Ovary (tissue), 9 donors: ENCODE results near the gene UCK2. TPM values are rescaled to one million over a fixed set of nuclear protein-coding genes. Genes with fewer than 3 reads are reported as not detected.
A peak's percentile ranks its signal among the peaks of the same experiment; 100 is the strongest.

ENCODE experiments used
- DNase-seq, 5 donors: peaks; one replicate each; pipeline ENCODE4 v3.0.0-alpha.2; 2019 to 2020
- H3K27ac ChIP-seq, 2 donors: fragments of 200-600 bp; one replicate each; pipeline versions ENCODE4 v1.5.1 to v1.8.0; 2019 to 2022
- H3K27me3 ChIP-seq: fragments of 200-600 bp; one replicate; pipeline ENCODE4 v1.8.0; 2022
- H3K36me3 ChIP-seq: fragments of 200-600 bp; sonication (generic); one replicate; pipeline ENCODE4 v1.5.1; 2019
- H3K4me1 ChIP-seq: one replicate; pipeline ENCODE4 v1.8.1; 2013; ENCODE audit warnings: mild to moderate bottlenecking, moderate library complexity; ENCODE audit not compliant: insufficient read depth
- H3K4me3 ChIP-seq: fragments of 200-600 bp; sonication (generic); one replicate; pipeline ENCODE4 v1.5.1; 2017
- H3K9me3 ChIP-seq, 2 donors: fragments of 200-600 bp in 1 of 2; sonication (generic) in 1 of 2; one replicate each; pipeline versions ENCODE4 v1.5.1 to v1.8.1; 2013 to 2019; ENCODE audit warnings: mild to moderate bottlenecking in 1 of 2, moderate library complexity in 1 of 2
- EP300 ChIP-seq: sonication (generic); formaldehyde crosslinking; IDR thresholded peaks from one replicate; pipeline ENCODE4 v1.6.1; 2017; ENCODE audit warnings: antibody characterized with exemption
- POLR2A ChIP-seq: fragments of 450-650 bp; IDR thresholded peaks from one replicate; pipeline ENCODE4 v1.6.1; 2017; ENCODE audit warnings: antibody characterized with exemption, mild to moderate bottlenecking, moderate library complexity
- WGBS, 3 donors: extraction: QIAGEN DNeasy Blood & Tissue Kit in 1 of 3; methylation state at CpG; one replicate each; pipeline versions ENCODE4 v1.1.5 to v1.1.7; 2013 to 2017; 5-methylcytosine and 5-hydroxymethylcytosine counted together
- intact Hi-C, 4 donors: fragments of 100-400 bp; cut with DNase I; formaldehyde crosslinking; loops; one replicate each; pipeline versions ENCODE4 v1.11.0 to v1.15.1; 2022 to 2023
- polyA plus RNA-seq, 2 donors: library from polyadenylated mRNA; stranded (reverse); fragments of 200-250 nt in 1 of 2; fragments of 350-450 nt in 1 of 2; fragmentation: Illumina TruSeq in 1 of 2; extraction: RNeasy Lipid Tissue Mini Kit (QIAGEN cat#74804) in 1 of 2; gene quantifications; one replicate each; pipeline ENCODE4 v1.2.3, GENCODE V29; 2013 to 2014
- total RNA-seq, 7 donors: library from RNA; depleted of rRNA in 2 of 7; stranded (reverse); fragments of >200 nt in 2 of 7; fragmentation: NEBNext Ultra II Directional in 3 of 7; extraction: Animal tissue kit (Norgen Biotek cat#: 25700) in 3 of 7; gene quantifications; one replicate each; pipeline versions ENCODE4 v1.1.0 to v1.2.4, GENCODE V29; 2016 to 2023
- TF ChIP-seq, protein P1 (sequence below), 3 donors: fragments of 450-650 bp in 2 of 3; fragments of 200-600 bp in 1 of 3; IDR thresholded peaks; one replicate each; pipeline versions ENCODE4 v1.5.1 to v1.8.0; 2016 to 2022; ENCODE audit warnings: antibody characterized with exemption in 3 of 3, mild to moderate bottlenecking in 1 of 3
- donor health status: DM: no; HTN: no; CAD: no; lungs with moderate emphysema.
- donor health status: DM: no; HTN: no; CAD: no.
- donor health status: Bipolar disorder and iron deficiency.
- donor health status: DM: yes; HTN: yes; CAD: no.
- donor health status: DM: no; HTN: no; CAD: no.
- donor health status: DM: yes; HTN: yes; CAD: no.

UCK2 gene
- total and polyA plus RNA-seq, 9 donors: 7.3 to 22.7 (median 16.4) TPM

DNA sequence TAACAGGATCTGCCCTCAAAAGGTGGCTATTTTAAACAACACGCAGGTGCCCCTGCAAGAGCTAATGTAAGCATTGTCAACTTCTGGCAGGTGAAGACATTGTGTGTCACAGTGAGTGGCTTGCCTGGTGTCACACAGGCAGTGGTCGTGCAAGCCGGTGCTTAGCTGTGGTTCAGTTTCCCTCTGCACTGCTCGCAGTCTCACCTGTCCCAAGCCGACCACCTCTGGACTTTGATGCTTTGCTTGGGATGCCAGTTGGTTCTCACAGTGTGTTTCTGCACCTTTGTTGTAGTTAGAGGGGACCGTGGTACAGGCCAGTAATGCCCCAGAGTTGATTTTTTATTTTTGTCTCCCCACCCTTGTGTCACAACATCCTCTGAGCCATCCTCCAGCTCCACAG lies 85.2 kb downstream of the UCK2 start:
- Histone ChIP-seq H3K27me3 (no peaks in the 10 kb centered on the region), H3K36me3 (no peaks in the 10 kb centered on the region), H3K9me3 (no peaks in the 10 kb centered on the region), H3K4me1 (peaks cover 12% of the 10 kb centered on the region), H3K4me3 (no peak overlapping the region), H3K27ac (no peak overlapping the region)
- TF ChIP-seq, protein P1, sequence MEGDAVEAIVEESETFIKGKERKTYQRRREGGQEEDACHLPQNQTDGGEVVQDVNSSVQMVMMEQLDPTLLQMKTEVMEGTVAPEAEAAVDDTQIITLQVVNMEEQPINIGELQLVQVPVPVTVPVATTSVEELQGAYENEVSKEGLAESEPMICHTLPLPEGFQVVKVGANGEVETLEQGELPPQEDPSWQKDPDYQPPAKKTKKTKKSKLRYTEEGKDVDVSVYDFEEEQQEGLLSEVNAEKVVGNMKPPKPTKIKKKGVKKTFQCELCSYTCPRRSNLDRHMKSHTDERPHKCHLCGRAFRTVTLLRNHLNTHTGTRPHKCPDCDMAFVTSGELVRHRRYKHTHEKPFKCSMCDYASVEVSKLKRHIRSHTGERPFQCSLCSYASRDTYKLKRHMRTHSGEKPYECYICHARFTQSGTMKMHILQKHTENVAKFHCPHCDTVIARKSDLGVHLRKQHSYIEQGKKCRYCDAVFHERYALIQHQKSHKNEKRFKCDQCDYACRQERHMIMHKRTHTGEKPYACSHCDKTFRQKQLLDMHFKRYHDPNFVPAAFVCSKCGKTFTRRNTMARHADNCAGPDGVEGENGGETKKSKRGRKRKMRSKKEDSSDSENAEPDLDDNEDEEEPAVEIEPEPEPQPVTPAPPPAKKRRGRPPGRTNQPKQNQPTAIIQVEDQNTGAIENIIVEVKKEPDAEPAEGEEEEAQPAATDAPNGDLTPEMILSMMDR (IDR thresholded peaks at IDR 0.05): no peak
- no peak for TF ChIP-seq EP300
- TF ChIP-seq POLR2A: no peak
- DNase-seq: no peak
- intact Hi-C loops: loop anchor here (5.0 to 10.0 kb wide), 7 partner anchors 85 to 518 kb away; partner anchors contain the start of genes TMCO1 (in 1 of the 4) and UCK2 (in 1 of the 4)
- WGBS, 3 donors: 95 to 97% (median 96%) methylated on average over 6 of the region's 6 CpGs

DNA sequence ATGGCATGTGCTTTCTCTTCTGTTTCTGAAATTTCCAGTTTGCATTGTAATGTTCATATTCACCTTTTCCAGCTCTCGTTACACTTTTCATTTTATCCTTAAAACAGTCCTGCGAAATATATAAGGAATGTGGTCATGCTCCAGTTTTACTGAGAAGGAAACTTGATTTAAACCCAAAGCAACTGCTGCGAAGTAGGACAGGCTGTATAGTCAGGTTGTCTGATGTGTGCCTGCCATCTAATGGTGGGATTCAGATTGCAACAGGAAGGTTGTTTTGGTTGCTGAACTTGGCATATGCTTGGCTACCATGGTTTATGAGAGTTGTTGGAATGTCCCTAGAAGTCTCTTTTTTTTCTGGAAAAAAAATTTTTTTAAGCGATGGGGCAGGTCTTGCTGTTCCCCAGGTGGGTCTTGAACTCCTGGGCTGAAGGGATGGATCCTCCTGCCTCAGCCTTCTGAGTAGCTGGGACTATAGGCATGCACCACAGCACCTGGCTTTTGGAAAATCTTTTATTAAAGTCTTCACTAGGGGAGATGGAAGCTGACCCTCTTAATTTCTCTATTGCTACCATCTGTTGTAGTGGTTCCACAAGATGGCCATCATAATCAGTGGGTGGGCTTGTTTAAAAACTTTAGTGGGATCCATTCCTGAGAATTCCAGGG lies 86.9 kb downstream of the UCK2 start:
- no peak for TF ChIP-seq POLR2A
- TF ChIP-seq EP300: no peak
- TF ChIP-seq, protein P1 (IDR thresholded peaks at IDR 0.05): peak; percentile 60 to 77 (median 76)
- intact Hi-C loops: loop anchor here (2.0 to 10.0 kb wide), 8 partner anchors 87 to 519 kb away; partner anchors contain the start of genes TMCO1 (in 1 of the 4) and UCK2 (in 1 of the 4)
- H3K27me3 ChIP-seq: no peaks in the 10 kb centered on the region
- DNase-seq: peak; percentile 40 to 71 (median 47)
- no peaks in the 10 kb centered on the region for H3K36me3 ChIP-seq
- no peak overlapping the region for H3K4me3 ChIP-seq
- no peak overlapping the region for H3K27ac ChIP-seq
- WGBS, 3 donors: 3 to 7% (median 4%) methylated on average over 4 of the region's 4 CpGs
- peaks cover 12% of the 10 kb centered on the region for H3K4me1 ChIP-seq
- no peaks in the 10 kb centered on the region for H3K9me3 ChIP-seq

DNA sequence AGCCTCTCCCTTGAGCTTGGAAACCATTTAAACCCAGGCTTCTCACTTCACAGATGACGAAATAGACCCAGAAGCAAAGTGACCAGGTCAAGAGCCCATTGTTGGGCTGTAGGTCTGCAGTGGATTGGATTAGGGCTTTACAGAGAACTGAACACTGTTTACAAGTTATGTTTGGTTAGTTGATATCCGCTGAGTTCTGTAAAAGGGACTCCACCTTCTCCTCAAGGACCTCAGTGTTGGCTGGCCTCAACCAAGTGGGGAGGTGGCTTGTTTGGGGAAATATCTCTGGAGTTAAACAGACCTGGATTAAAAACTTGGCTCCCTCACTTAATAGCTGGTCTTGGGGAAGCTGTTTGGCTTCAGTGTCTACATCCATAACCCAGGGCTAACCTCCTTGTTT lies 88.1 kb downstream of the UCK2 start:
- Histone ChIP-seq H3K36me3 (no peaks in the 10 kb centered on the region), H3K4me1 (peaks cover 11% of the 10 kb centered on the region), H3K9me3 (no peaks in the 10 kb centered on the region), H3K27me3 (no peaks in the 10 kb centered on the region), H3K4me3 (no peak overlapping the region), H3K27ac (no peak overlapping the region)
- no peak for DNase-seq
- TF ChIP-seq EP300: no peak
- TF ChIP-seq, protein P1 (IDR thresholded peaks at IDR 0.05): no peak
- no peak for TF ChIP-seq POLR2A
- intact Hi-C loops: loop anchor here (2.0 to 10.0 kb wide), 7 partner anchors 151 to 521 kb away; partner anchors contain the start of gene TMCO1 (in 1 of the 4)
- WGBS, 3 donors: 61 to 72% (median 62%) methylated on average over 2 of the region's 2 CpGs

DNA sequence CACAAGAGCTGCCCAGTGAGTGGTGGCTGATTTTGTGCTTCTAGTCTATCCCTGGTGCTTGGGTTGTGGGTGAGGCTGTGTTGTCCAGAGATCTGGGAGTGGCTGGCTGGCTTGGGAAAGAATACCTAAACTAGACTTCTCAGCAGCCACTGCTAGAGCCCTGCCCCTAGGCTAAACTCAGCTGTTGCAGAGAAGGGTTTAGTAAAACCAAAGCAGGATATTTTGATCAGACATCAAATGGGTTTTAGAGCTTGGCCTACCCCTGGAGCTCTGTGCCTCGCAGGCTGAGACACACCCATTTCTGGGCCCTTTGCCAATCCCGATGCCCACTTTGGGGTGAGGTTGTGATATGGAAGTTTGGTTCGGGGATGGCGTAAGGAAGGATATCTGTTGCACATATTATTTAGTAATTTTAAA lies 88.5 kb downstream of the UCK2 start:
- H3K36me3 ChIP-seq: no peaks in the 10 kb centered on the region
- intact Hi-C loops: loop anchor here (2.0 to 10.0 kb wide), 7 partner anchors 151 to 521 kb away; partner anchors contain the start of gene TMCO1 (in 1 of the 4)

More for the DNA sequence above, 88.5 kb downstream of the UCK2 start:
- H3K9me3 ChIP-seq: no peaks in the 10 kb centered on the region
- 62 to 73% (median 67%) methylated on average over 4 of the region's 4 CpGs for WGBS, 3 donors
- no peaks in the 10 kb centered on the region for H3K27me3 ChIP-seq
- no peak overlapping the region for H3K27ac ChIP-seq
- peaks cover 6% of the 10 kb centered on the region for H3K4me1 ChIP-seq
- DNase-seq: no peak
- TF ChIP-seq, protein P1 (IDR thresholded peaks at IDR 0.05): no peak
- TF ChIP-seq EP300: no peak
- H3K4me3 ChIP-seq: no peak overlapping the region
